PC-3 (cell line): ENCODE data around the gene FBXL7. TPM values are rescaled to one million over a fixed set of nuclear protein-coding genes. Genes with fewer than 3 reads are reported as not detected.

Experiments used
- ATAC-seq: fragments of 200-7000 bp; cut with Tn5 transposase; 2 replicates; pipeline ENCODE4 v1.9.1; 2020; ENCODE audit warnings: mild to moderate bottlenecking, moderate library complexity
- BruUV-seq: library from RNA; stranded (reverse); fragments of 400-500 nt; replicated peaks from 2 replicates; lab custom pipeline; 2021; lab: Mats Ljungman, UMichigan
- CTCF ChIA-PET: fragments of 300-600 bp; sonication (Branson Sonifier 250); formaldehyde crosslinking; loops from one replicate; lab custom pipeline; 2022; ENCODE audit warnings: antibody characterized with exemption; lab: Charles Lee
- POLR2A ChIA-PET: fragments of 300-600 bp; sonication (Branson Sonifier 250); formaldehyde crosslinking; loops from one replicate; lab custom pipeline; 2022; ENCODE audit warnings: antibody characterized with exemption; ENCODE audit not compliant: unreplicated experiment; lab: Charles Lee
- DNase-seq: peaks from one replicate; pipeline ENCODE4 v3.0.0-alpha.2; 2015
- H2AFZ ChIP-seq: fragments of 300-600 bp; sonication (generic); 2 replicates; pipeline ENCODE4 v1.6.0; 2016; ENCODE audit warnings: antibody characterized with exemption, low read length
- H3F3A ChIP-seq: fragments of 300-600 bp; sonication (generic); one replicate; pipeline ENCODE4 v1.6.0; 2017; ENCODE audit warnings: antibody characterized with exemption, low read length, control low read depth, mild to moderate bottlenecking; ENCODE audit not compliant: unreplicated experiment
- H3K27ac ChIP-seq: fragments of 300-600 bp; sonication (generic); 2 replicates; pipeline ENCODE4 v1.5.1; 2016; ENCODE audit warnings: mild to moderate bottlenecking, low read length
- H3K27me3 ChIP-seq: fragments of 300-600 bp; sonication (generic); 2 replicates; pipeline ENCODE4 v1.6.1; 2016; ENCODE audit warnings: low read length, mixed read lengths
- H3K36me3 ChIP-seq: fragments of 300-600 bp; sonication (generic); 2 replicates; pipeline ENCODE4 v1.6.1; 2016; ENCODE audit warnings: low read depth, mixed run types, low read length, mixed read lengths
- H3K4me1 ChIP-seq: fragments of 300-600 bp; sonication (generic); 2 replicates; pipeline ENCODE4 v1.5.1; 2016; ENCODE audit warnings: low read length; ENCODE audit not compliant: insufficient read depth
- H3K4me2 ChIP-seq: fragments of 300-600 bp; sonication (generic); 2 replicates; pipeline ENCODE4 v1.6.0; 2016; ENCODE audit warnings: low read length
- H3K4me3 ChIP-seq: fragments of 300-600 bp; sonication (generic); 2 replicates; pipeline ENCODE4 v1.5.1; 2016; ENCODE audit warnings: mild to moderate bottlenecking, low read length, mixed read lengths
- H3K79me2 ChIP-seq: fragments of 300-600 bp; sonication (generic); 2 replicates; pipeline ENCODE4 v1.6.1; 2017; ENCODE audit warnings: low read length, mixed read lengths
- H3K9ac ChIP-seq: fragments of 300-600 bp; sonication (generic); 2 replicates; pipeline ENCODE4 v1.6.0; 2016; ENCODE audit warnings: mild to moderate bottlenecking, low read length
- H3K9me2 ChIP-seq: fragments of 300-600 bp; sonication (generic); replicated peaks from 2 replicates; pipeline ENCODE4 v1.6.1; 2016; ENCODE audit warnings: mixed run types, low read length, mixed read lengths
- H3K9me3 ChIP-seq: fragments of 300-600 bp; sonication (generic); 2 replicates; pipeline ENCODE4 v1.6.1; 2016; ENCODE audit warnings: low read length, mixed read lengths
- H4K20me1 ChIP-seq: fragments of 300-600 bp; sonication (generic); 2 replicates; pipeline ENCODE4 v1.6.1; 2016; ENCODE audit warnings: low read length, mixed read lengths
- EZH2 ChIP-seq: fragments of 300-600 bp; sonication (generic); IDR thresholded peaks from one replicate; pipeline ENCODE4 v1.6.1; 2017; ENCODE audit warnings: antibody characterized with exemption, mild to moderate bottlenecking, low read length; ENCODE audit not compliant: unreplicated experiment
- EZH2phosphoT487 ChIP-seq: fragments of 300-600 bp; sonication (generic); IDR thresholded peaks from 2 replicates; pipeline ENCODE4 v1.6.1; 2018; ENCODE audit warnings: mild to moderate bottlenecking, antibody characterized with exemption, low read length, borderline replicate concordance
- intact Hi-C: fragments of 100-400 bp; cut with micrococcal nuclease; formaldehyde crosslinking; loops from 2 replicates; pipeline ENCODE4 v1.9.0; 2023
- total RNA-seq: library from RNA; depleted of rRNA; stranded (reverse); fragments of >200 nt; gene quantifications from 2 replicates; pipeline ENCODE4 v1.2.3, GENCODE V29; 2014
- TF ChIP-seq, protein P1 (sequence below): fragments of 300-600 bp; sonication (generic); conservative IDR thresholded peaks from 2 replicates; pipeline ENCODE4 v1.5.1; 2017; ENCODE audit warnings: antibody characterized with exemption, low read depth, mild to moderate bottlenecking, low read length

FBXL7 gene
- total RNA-seq, 1 experiment from 2014 or later, result 0.18 TPM

DNA sequence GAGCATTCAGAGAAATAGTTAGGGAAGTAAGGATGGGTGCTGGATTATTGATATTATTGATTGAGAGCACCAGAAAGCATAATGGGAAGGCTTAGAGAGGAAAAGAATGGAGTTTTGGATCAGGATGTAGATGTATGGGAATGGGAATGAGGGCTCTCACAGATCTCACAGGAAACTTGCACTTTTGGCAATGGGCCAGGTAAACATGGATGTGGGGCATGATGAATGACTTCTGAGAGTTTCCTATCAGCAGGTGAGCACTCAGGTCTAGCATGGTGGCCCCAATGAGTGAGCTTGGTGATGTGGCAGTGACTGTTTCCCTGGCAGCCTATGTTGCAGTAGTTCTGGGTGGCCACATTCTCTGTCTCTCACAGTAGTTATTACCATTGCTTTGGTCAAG, 283.8 kb downstream of the FBXL7 start:
- Histone ChIP-seq H3K9ac (no peak overlapping the region), H3K4me1 (no peaks in the 10 kb centered on the region), H3K4me3 (no peak overlapping the region), H3K9me2 (no peaks in the 10 kb centered on the region), H3K4me2 (no peak overlapping the region), H3K27me3 (no peaks in the 10 kb centered on the region), H4K20me1 (no peaks in the 10 kb centered on the region), H3K79me2 (no peaks in the 10 kb centered on the region), H3F3A (no peaks in the 10 kb centered on the region), H3K27ac (no peak overlapping the region), H3K9me3 (peaks cover 6% of the 10 kb centered on the region; the same call in 1 of the 2 replicates), H2AFZ (no peak overlapping the region), H3K36me3 (no peaks in the 10 kb centered on the region)
- ChIA-PET POLR2A (no interaction called here), CTCF (no interaction called here)
- no peak for ATAC-seq
- no peak for TF ChIP-seq EZH2
- TF ChIP-seq EZH2phosphoT487, result no peak
- TF ChIP-seq, protein P1, sequence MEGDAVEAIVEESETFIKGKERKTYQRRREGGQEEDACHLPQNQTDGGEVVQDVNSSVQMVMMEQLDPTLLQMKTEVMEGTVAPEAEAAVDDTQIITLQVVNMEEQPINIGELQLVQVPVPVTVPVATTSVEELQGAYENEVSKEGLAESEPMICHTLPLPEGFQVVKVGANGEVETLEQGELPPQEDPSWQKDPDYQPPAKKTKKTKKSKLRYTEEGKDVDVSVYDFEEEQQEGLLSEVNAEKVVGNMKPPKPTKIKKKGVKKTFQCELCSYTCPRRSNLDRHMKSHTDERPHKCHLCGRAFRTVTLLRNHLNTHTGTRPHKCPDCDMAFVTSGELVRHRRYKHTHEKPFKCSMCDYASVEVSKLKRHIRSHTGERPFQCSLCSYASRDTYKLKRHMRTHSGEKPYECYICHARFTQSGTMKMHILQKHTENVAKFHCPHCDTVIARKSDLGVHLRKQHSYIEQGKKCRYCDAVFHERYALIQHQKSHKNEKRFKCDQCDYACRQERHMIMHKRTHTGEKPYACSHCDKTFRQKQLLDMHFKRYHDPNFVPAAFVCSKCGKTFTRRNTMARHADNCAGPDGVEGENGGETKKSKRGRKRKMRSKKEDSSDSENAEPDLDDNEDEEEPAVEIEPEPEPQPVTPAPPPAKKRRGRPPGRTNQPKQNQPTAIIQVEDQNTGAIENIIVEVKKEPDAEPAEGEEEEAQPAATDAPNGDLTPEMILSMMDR, result no peak
- intact Hi-C loops, result no loop called here
- BruUV-seq, result no TSS peak
- no peak for DNase-seq

DNA sequence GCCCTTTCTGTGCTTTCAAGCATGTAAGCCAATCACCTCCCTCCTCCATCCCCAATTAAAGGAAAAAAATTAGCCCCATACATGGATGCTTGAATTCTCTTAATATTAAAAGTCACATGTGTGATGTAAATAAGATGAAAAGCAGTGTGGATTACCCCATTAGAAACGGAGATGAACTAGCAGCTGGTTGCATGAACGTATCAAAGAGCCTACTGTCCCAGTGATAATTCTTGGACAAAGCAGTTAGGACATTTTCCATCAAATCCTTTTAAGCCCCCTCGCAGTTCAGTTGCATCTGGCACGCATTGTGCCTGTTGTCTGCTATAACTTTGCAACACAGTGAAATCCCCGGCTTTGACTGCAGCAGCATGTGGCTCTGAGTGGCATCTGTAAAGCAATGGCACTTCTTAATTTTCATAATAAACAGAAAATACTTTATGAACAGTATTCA, 285.6 kb downstream of the FBXL7 start:
- no peak overlapping the region for H3K27ac ChIP-seq
- no peak overlapping the region for H3K4me3 ChIP-seq
- H3K27me3 ChIP-seq, result no peaks in the 10 kb centered on the region
- H3K9ac ChIP-seq, result no peak overlapping the region
- POLR2A ChIA-PET, result no interaction called here
- TF ChIP-seq EZH2phosphoT487 (no peak), EZH2 (no peak)
- TF ChIP-seq, protein P1, result no peak
- BruUV-seq, result no TSS peak
- CTCF ChIA-PET, result no interaction called here
- intact Hi-C loops, result no loop called here
- H3K9me2 ChIP-seq, result no peaks in the 10 kb centered on the region
- no peaks in the 10 kb centered on the region for H3K4me1 ChIP-seq
- H3F3A ChIP-seq, result no peaks in the 10 kb centered on the region
- no peak overlapping the region for H3K4me2 ChIP-seq
- H2AFZ ChIP-seq, result no peak overlapping the region
- no peaks in the 10 kb centered on the region for H3K36me3 ChIP-seq
- no peak for DNase-seq
- H4K20me1 ChIP-seq, result no peaks in the 10 kb centered on the region
- no peaks in the 10 kb centered on the region for H3K79me2 ChIP-seq
- no peaks in the 10 kb centered on the region for H3K9me3 ChIP-seq
- ATAC-seq, result no peak

DNA sequence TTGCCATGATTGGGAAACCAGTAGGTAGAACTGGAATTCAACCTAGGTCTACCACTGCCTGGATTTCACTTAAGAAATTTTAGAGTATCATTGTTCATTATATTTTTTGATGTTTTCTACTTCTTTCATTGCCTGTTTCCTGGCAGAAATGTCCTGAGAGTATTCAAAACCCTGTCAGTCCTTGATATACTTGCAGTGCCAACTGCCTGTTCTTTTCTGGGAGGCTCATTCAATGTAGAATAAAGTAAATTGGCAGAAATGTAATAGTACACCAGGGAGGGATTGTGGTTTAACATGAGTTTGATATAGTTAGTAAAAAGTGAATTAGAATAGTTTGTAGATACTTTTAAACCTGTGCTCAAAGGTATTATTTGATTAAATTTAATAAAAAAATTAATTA, 286.3 kb downstream of the FBXL7 start:
- no peak overlapping the region for H3K9ac ChIP-seq
- BruUV-seq, result no TSS peak
- H3K27me3 ChIP-seq, result no peaks in the 10 kb centered on the region
- no peaks in the 10 kb centered on the region for H3K9me3 ChIP-seq
- H3K27ac ChIP-seq, result no peak overlapping the region
- no peaks in the 10 kb centered on the region for H3K79me2 ChIP-seq
- intact Hi-C loops, result no loop called here
- ATAC-seq, result no peak
- ChIA-PET CTCF (no interaction called here), POLR2A (no interaction called here)
- no peak for DNase-seq
- no peak overlapping the region for H3K4me2 ChIP-seq
- no peaks in the 10 kb centered on the region for H3K36me3 ChIP-seq
- no peaks in the 10 kb centered on the region for H3K9me2 ChIP-seq
- no peaks in the 10 kb centered on the region for H3F3A ChIP-seq
- H2AFZ ChIP-seq, result no peak overlapping the region
- H3K4me3 ChIP-seq, result no peak overlapping the region
- TF ChIP-seq EZH2 (no peak), EZH2phosphoT487 (no peak)
- TF ChIP-seq, protein P1, result no peak
- H3K4me1 ChIP-seq, result no peaks in the 10 kb centered on the region
- no peaks in the 10 kb centered on the region for H4K20me1 ChIP-seq
